Natural killer cell (primary cell): ENCODE data around the gene ATAT1. TPM values are rescaled to one million over a fixed set of nuclear protein-coding genes. Genes with fewer than 3 reads are reported as not detected.
"Not testable (repeated sequence)": the region's sequence is repeated elsewhere in the genome, so short reads cannot be mapped to it uniquely, and the experiment has no call there.

Experiments used
- ATAC-seq, 3 donors: fragments of 150-1000 bp in 2 of 3; fragments of 200-7000 bp in 1 of 3; cut with Tn5 transposase; 1 replicate in 1 of 3; 2 replicates in 2 of 3; pipeline ENCODE4 v1.10.0; 2021; ENCODE audit warnings: mild to moderate bottlenecking in 2 of 3, moderate library complexity in 2 of 3
- DNase-seq, 2 donors: peaks; one replicate each; pipeline versions ENCODE4 v3.0.0 to v3.0.0-alpha.2; 2013 to 2021; ENCODE audit warnings: mixed read lengths in 1 of 2
- H3K27ac ChIP-seq: one replicate; pipeline ENCODE4 v1.5.1; 2013; ENCODE audit warnings: mild to moderate bottlenecking, low read length
- H3K27me3 ChIP-seq: one replicate; pipeline ENCODE4 v1.6.1; 2013; ENCODE audit warnings: low read length; ENCODE audit not compliant: control insufficient read depth, insufficient read depth
- H3K36me3 ChIP-seq: one replicate; pipeline ENCODE4 v1.6.1; 2013; ENCODE audit warnings: low read length; ENCODE audit not compliant: control insufficient read depth, insufficient read depth
- H3K4me1 ChIP-seq: one replicate; pipeline ENCODE4 v1.6.1; 2013; ENCODE audit warnings: low read length; ENCODE audit not compliant: control insufficient read depth, insufficient read depth
- H3K4me3 ChIP-seq: one replicate; pipeline ENCODE4 v1.5.1; 2013; ENCODE audit warnings: low read length
- H3K9me3 ChIP-seq: one replicate; pipeline ENCODE4 v1.6.1; 2013; ENCODE audit warnings: low read length; ENCODE audit not compliant: control insufficient read depth, insufficient read depth
- H3K27ac Mint-ChIP-seq, 2 donors: one replicate each; pipeline ENCODE4 v1.8.0; 2022; ENCODE audit warnings: mild to moderate bottlenecking in 2 of 2, mixed read lengths in 2 of 2, moderate library complexity in 1 of 2
- H3K27me3 Mint-ChIP-seq, 2 donors: one replicate each; pipeline ENCODE4 v1.8.0; 2022; ENCODE audit warnings: low read depth in 2 of 2, mixed read lengths in 2 of 2
- H3K36me3 Mint-ChIP-seq: one replicate; pipeline ENCODE4 v1.8.0; 2022; ENCODE audit warnings: mixed read lengths
- H3K4me1 Mint-ChIP-seq, 2 donors: one replicate each; pipeline ENCODE4 v1.8.0; 2022; ENCODE audit warnings: mixed read lengths in 2 of 2
- H3K4me3 Mint-ChIP-seq: one replicate; pipeline ENCODE4 v1.8.0; 2022; ENCODE audit warnings: mild to moderate bottlenecking, moderate library complexity, mixed read lengths
- H3K9me3 Mint-ChIP-seq, 2 donors: one replicate each; pipeline ENCODE4 v1.8.0; 2022; ENCODE audit warnings: mixed read lengths in 2 of 2
- CTCF ChIP-seq: fragments of 200-600 bp; IDR thresholded peaks from one replicate; pipeline ENCODE4 v1.8.0; 2022; ENCODE audit warnings: antibody characterized with exemption
- WGBS: methylation state at CpG from one replicate; pipeline ENCODE4 v1.1.7; 2013; ENCODE audit warnings: missing lambda C conversion rate; ENCODE audit not compliant: insufficient coverage; 5-methylcytosine and 5-hydroxymethylcytosine counted together
- intact Hi-C: fragments of 100-400 bp; cut with micrococcal nuclease; formaldehyde crosslinking; loops from one replicate; pipeline ENCODE4 v1.14.2; 2022
- total RNA-seq, 4 donors: library from RNA; stranded (reverse); fragments of 120-200 nt in 1 of 4; gene quantifications; one replicate each; pipeline versions ENCODE4 v1.2.3 to v1.2.4, GENCODE V29; 2013 to 2022

The ATAT1 gene
- total RNA-seq, 3 donors from 2014 or later (not counting 1 experiment from before 2014, with no cell fraction given), result 8.1 to 10.8 (median 8.9) TPM

GRCh38 chr6:30657454-30657853, 30.8 kb downstream of the ATAT1 start:
- Mint-ChIP-seq H3K4me1 (no peaks in the 10 kb centered on the region), H3K4me3 (no peak overlapping the region), H3K9me3 (no peaks in the 10 kb centered on the region), H3K36me3 (peaks cover 30% of the 10 kb centered on the region), H3K27ac (no peak overlapping the region), H3K27me3 (no peaks in the 10 kb centered on the region)
- no peak for TF ChIP-seq CTCF
- intact Hi-C loops, result no loop called here
- Histone ChIP-seq H3K36me3 (peaks cover 90% of the 10 kb centered on the region), H3K4me1 (no peaks in the 10 kb centered on the region), H3K27me3 (no peaks in the 10 kb centered on the region), H3K9me3 (no peaks in the 10 kb centered on the region), H3K27ac (no peak overlapping the region), H3K4me3 (no peak overlapping the region)
- no peak for DNase-seq
- ATAC-seq, result no peak

- H3K4me1 ChIP-seq, H3K9me3 ChIP-seq, H3K4me1 Mint-ChIP-seq, H3K27ac Mint-ChIP-seq, H3K27ac ChIP-seq, H3K27me3 ChIP-seq, intact Hi-C loops, H3K9me3 Mint-ChIP-seq, H3K4me3 ChIP-seq, H3K4me3 Mint-ChIP-seq, H3K27me3 Mint-ChIP-seq, DNase-seq, ATAC-seq: not testable (repeated sequence)
- 100% methylated on average over 5 of the region's 5 CpGs for WGBS
- H3K36me3 Mint-ChIP-seq, result peaks cover 34% of the 10 kb centered on the region
- peaks cover 90% of the 10 kb centered on the region for H3K36me3 ChIP-seq
These were observed 31.2 kb downstream of the ATAT1 start for GRCh38 chr6:30657922-30658321.

GRCh38 chr6:30664994-30665767, 38.5 kb downstream of the ATAT1 start:
- 98% methylated on average over 31 of the region's 34 CpGs for WGBS
- intact Hi-C loops, result no loop called here
- Histone ChIP-seq H3K36me3 (peaks cover 70% of the 10 kb centered on the region), H3K27me3 (no peaks in the 10 kb centered on the region), H3K9me3 (no peaks in the 10 kb centered on the region), H3K27ac (no peak overlapping the region), H3K4me1 (no peaks in the 10 kb centered on the region), H3K4me3 (no peak overlapping the region)
- TF ChIP-seq CTCF, result no peak
- H3K4me1 Mint-ChIP-seq, result peaks cover 0 to under 1% of the 10 kb centered on the region in 2 donors
- H3K9me3 Mint-ChIP-seq, result no peaks in the 10 kb centered on the region
- no peak overlapping the region for H3K4me3 Mint-ChIP-seq
- DNase-seq (no peak), ATAC-seq (no peak)
- peaks cover 17% of the 10 kb centered on the region for H3K36me3 Mint-ChIP-seq
- no peaks in the 10 kb centered on the region for H3K27me3 Mint-ChIP-seq
- peak overlapping the region in 1 of 2 donors; percentile 24 for H3K27ac Mint-ChIP-seq

- H3K4me3 Mint-ChIP-seq, H3K27me3 ChIP-seq, H3K27ac Mint-ChIP-seq, ATAC-seq, H3K9me3 ChIP-seq, H3K27me3 Mint-ChIP-seq, H3K4me3 ChIP-seq, H3K9me3 Mint-ChIP-seq, DNase-seq, H3K4me1 ChIP-seq, intact Hi-C loops, H3K27ac ChIP-seq: not testable (repeated sequence)
- Mint-ChIP-seq H3K36me3 (peaks cover 17% of the 10 kb centered on the region), H3K4me1 (peaks cover 7 to 12% of the 10 kb centered on the region in 2 donors)
- WGBS, result 85% methylated on average over 2 of the region's 2 CpGs
- H3K36me3 ChIP-seq, result peaks cover 67% of the 10 kb centered on the region
These were observed 39.6 kb downstream of the ATAT1 start for GRCh38 chr6:30666300-30666699.
